Stimulated activated CD8-positive, alpha-beta memory T cell treated with anti-CD3 and anti-CD28 coated beads, Interleukin-7, amount 100 ng/mL, for 48 hours (primary cell): ENCODE measurements around the gene ARL15.
"Not testable (repeated sequence)": the region's sequence is repeated elsewhere in the genome, so short reads cannot be mapped to it uniquely, and the experiment has no call there.

Experiments
- DNase-seq, 2 donors: peaks; one replicate each; pipeline ENCODE4 v3.0.0-alpha.2; 2020; ENCODE audit warnings: low read depth in 1 of 2; ENCODE audit errors: extremely low read depth in 1 of 2

ARL15 gene

DNA sequence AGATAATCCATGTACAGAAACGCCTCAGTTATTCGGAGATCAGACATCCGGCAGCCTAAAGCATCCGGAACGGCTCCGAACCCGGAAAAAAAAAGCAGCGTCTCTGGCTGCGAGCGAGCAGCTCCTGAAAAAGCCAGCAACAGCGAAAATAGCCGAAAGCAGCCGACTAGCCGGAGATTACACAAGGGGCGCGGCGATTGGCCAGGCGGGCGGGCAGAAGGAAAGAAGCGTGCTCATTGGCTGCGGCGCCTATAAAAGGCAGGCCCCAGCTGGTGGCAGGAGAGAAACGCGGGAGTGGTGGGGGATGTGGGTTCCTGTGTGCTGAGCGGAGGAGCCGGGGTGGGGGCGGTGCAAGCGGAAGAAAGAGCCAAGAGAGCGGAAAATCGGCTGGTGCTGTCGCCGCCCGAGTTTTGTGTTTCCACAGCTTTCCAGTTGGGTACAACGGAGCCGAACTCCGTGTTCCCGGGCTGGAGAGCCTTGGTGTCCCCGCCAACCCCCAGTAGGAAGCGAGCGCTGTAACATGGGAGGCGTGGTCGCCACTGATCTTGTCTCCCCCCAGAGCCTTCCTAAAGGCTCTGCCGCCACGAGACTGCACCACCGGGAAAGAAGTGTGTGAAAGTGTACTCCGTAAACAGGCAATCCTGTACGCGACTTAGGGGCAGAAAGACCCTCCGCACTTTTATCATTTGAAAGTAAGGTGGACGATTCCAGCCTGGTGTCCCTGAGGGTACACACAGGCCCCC is at the start of gene ARL15:
ARL15 (minus strand) TSS at position 141 of the 743 bp plus-strand sequence.
- DNase-seq: peak; percentile 93 to 96

DNA sequence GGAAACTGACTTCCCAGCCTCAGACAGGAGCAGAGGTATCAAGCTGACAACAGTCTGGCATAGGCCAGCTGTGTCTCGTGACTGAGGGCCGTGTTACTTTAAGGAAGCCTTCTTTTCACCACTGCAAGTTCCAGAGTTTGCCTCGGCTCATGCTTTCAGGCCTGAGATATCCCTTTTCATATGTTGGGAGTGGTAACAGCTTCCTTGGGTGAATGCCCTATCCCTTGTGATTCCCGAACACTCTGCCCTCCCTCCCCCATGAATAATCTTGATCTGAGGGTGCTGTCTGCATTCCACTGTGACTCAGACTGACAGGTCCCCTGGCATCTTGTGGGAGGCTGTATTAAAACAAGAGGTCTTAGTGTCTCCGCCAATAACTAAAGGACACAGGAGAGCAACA is 49.7 kb upstream of the ARL15 start:
- DNase-seq: no peak

DNA sequence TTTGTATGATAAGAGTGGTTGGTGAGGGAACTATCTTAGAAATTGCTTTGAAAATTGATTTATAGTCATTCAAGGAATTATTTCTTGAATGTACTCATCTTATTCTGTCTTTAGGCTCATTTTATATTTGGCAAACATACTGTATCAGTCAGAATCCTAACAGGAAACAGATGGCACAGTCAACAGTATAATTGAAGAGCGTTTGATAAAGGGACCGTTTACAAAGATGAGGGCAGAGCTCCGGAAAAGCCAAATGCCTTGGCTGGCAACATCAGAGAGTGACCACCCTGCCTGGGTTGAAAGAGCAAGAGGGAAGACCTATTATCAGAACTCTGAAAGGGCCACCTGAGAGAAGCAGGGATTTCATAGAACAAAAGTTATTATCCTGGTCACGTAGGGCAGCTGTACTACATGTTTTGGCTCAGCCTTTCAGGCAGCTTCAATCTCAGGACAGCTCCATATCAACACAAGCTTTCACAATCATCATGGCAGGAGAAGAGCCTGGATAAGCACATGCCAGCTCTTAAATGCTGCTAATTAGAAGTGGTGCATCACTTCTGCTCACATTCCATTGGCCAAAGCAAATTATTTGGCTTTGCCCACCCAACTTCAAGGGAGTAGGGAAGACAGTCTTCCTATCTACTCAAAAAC is 47.2 kb upstream of the ARL15 start:
- DNase-seq: no peak

DNA sequence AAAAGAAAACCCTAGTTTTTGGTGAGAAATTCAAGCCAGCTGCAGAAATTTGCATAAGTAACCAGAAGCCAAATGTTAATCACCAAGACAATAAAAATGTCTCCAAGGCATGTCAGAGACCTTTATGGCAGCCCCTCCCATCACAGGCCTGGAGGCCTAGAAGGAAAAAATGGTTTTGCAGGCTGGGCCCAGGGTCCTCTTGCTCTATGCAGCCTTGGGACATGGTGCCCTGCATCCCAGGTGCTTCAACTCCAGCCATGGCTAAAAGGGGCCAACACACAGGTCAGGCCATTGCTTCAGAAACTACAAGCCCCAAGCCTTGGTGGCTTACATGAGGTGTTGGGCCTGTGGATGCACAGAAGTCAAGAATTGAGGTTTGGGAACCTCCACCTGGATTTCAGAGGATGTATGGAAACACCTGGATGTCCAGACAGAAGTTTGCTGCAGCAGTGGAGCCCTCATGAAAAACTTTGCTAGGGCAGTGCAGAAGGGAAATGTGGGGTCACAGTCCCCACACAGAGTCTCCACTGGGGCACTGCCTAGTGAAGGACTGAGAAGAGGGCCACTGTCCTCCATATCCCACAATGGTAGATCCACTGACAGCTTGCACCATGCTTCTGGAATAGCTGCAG is 43.7 kb upstream of the ARL15 start:
- not testable (repeated sequence) for DNase-seq

DNA sequence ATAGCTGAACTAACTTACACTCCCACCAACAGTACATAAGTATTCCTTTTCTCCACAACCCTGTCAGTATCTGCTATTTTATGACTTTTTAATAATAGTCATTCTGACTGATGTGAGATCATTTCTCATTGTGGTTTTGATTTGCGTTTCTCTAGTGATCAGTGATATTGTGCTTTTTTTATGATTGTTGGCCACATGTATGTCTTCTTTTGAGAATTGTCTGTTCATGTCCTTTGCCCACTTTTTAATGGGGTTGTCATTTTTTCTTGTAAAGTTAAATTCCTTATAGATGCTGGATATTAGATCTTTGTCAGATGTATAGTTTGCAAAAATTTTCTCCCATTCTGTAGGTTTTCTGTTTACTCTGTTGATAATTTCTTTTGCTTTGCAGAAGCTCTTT is 42.2 kb upstream of the ARL15 start:
- not testable (repeated sequence) for DNase-seq

DNA sequence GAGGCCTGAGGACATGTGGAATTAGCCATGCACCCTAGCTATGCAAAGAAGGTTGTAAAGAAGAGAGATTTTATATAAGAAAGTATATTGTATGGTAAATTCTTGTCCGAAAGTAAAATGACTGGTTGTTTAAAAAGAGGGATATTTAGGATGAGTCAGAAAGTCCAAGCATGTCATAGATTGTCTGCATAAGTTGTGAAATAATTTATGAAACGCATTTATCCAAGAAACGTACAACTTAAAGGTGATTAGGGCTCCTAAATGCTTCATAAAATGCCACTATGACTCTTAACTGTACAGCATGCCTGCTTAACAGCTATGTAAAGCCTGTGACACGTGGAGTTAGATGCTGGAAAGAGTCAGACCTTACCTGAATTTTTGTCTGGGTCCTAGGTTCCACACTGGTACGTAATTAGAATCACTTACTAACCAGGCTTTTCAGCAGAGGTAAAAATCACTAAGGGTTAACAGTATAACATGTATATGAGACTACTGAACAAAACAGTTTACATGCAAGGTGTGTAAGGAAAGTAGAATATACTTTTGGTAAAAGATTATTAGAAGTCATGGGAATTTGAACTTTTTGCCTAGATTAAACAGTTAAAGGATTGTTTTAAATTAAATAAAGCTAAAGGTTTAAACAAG is 37.0 kb upstream of the ARL15 start:
- no peak for DNase-seq

DNA sequence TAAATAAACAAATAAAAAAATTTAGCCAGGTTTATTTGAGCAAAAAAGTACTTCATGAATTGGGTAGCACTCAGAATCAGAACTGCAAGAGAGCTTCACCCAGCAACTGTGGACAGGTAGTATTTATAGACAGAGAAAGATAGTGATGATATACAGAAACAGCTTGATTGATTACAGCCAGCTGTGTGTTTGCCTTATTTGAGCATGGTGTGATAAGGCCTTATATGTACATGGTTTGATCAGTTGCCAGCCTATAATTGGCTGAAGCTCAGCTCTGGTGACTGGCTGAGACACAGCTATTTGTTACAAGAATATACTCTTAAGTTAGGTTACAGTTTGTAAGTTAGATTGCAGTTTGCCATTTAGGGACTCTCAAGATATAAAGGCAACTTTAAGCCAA is 34.3 kb upstream of the ARL15 start:
- DNase-seq: no peak

DNA sequence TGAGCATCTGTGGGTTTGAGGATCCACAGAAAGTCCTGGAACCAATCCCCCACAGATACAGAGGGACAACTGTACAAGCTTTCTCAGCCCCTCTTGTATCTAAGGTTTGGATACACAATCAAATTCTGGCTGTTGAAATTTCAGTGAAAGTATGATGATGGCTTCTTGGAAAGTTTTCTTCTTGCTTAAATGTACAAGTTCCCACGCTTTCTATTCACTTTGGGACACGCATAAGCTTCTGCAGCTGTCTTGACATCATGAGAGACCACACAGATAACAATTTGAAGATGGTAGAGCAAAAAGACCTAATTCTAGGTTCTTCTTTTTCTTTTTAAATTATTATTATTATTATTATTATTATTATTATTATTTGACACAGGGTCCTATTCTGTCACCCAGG is 31.6 kb upstream of the ARL15 start:
- no peak for DNase-seq

DNA sequence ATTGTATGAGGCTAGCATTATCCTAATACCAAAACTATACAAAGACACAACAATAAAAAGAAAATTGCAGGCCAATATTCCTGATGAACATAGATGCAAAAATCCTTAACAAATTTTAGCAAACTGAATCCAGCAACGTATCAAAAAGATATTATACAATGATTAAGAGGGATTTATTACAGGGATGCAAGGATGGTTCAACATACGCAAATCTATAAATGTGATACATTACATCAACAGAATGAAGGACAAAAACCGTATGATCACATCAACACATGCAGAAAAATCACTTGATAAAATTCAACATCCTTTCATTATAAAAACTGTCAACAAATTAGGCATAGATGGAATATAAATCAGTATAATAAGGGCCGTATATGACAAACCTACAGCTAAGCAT is 27.1 kb upstream of the ARL15 start:
- DNase-seq: no peak

DNA sequence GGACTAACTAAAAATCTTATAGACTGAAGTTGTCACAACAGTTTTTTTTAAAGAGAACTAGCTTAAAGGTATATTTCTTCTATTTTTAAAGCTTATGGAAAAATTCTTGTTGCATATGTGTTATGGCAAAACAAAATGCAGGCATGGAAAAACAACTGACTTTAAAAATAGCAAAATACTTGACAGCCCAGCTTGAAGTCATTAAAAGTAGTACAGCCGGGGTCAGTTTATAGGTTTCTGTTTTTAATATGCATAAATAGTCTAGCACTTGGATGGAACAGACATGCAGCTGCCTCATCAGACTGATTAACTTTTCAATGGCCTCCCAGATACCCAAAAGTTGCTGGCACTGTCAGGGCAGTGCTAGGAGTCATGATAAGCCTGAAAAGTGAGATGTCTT is 22.3 kb upstream of the ARL15 start:
- DNase-seq: no peak

DNA sequence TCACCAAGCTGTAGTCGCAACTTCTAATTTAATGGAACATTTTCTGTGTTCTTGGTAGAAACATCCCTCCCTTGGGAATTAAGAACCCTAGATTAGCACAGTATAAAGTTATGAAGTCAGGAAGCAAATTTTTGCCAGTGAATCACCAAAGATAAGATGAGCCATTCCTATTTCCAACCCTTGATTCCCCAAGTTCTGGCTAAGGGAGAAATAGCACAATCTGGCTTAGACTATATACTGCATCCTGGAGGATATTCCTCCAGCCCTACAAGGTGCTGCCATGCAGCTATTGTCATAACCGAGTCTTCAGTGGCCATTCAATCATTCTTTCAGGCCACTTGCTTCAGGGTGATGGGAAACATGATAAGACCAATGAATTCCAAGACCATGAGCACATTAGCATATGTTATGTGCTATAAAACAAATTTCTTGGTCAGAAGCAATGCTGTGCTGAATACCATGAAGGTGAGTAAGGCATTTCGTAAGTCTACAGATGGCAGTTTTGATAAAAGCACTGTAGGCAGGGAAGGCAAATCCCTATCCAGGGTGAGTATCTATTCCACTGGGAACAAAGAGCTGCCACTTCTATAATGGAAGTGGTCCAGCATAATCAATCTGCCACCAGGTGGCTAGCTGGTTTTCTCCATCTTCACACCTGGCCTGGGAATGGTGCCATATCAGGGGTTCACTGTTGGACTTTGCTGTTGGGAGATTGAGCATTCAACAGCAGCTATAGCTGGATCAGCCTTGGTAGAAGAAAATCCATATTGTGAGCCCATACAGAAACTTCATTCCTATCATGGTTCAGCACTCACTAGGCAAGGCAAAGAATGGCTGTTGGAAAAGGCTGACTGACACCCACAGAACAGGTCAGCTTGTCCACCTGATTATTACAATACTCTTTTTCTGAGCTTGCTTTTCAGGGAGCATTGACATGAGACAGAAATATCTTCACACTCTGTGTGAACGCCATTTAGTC is 19.6 kb upstream of the ARL15 start:
- no peak for DNase-seq

DNA sequence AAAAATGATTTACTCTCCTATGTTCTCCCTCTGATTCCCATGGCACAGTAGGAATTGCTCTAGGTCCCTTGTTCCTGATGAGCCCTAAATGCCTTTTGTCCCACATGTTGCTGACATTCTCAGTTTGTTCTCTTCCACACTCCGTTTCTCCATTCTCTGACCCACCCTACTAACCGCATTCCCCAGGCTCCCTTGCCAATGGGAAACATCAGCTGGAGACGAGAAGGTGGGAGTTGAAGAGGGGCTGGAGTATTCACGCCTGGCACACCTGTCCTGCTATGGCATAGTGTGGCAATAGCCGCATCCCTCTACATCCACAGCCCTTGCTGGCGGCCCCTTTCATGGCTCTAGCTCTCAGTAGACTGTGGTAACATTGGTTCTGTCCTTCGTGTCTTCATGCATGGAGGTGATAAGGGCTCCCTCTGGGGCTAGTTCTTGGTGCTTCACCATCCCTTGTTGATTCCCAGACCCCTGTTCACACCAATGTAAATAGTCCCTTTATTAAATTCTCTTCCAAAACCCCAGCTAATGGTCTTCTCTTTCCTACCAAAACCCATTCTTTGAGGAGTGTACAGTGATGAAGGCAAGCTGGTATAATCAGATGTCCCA is 16.4 kb upstream of the ARL15 start:
- DNase-seq: no peak

DNA sequence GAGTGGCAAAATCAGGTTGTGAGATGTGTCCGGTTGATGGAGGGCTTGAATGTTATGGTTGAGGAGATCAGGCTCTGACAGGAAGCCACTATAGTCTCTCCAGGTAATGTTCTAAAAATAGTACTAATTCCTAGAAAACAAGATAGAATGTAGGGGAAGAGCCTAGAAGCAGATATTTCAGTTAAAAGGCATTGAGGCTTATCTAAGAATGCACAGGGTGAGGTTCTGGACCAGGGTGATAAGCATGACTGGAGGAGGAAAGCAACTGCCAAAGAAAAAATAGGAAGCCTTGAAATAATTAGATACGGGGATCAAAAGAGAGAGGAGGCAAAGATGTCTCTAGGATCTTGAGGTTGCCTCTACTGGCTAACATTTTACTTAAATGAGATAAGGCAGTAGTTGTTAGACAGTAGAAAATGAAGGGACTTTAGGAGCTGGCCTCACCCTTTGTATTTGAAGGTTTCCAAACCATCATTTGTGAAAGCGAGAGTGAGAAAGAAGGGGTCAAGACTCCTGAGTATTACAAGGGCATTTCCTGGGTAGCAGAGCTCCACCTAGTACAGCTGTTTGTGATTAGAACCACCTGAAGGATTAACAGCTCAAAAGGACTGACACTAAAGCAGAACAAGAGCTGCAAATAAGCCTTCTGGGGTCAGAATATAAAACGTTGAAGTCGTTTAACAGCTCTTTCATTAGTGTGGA is 15.4 kb upstream of the ARL15 start:
- no peak for DNase-seq

DNA sequence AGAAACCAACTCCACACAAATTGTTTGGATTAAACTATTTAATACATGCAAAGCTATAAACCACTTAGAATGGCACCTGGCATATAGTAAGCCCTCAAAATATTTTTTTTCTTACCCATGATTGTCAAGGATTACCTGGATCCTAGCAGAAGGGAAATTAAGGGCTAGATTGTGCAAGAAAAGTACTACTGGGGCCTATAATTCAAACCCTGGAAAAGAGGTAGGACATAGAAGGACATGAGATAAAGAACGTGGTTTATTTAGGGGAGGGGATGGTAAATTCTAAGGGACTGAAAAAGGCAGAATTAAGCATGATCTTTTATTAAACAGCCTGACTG is 14.9 kb upstream of the ARL15 start:
- no peak for DNase-seq

DNA sequence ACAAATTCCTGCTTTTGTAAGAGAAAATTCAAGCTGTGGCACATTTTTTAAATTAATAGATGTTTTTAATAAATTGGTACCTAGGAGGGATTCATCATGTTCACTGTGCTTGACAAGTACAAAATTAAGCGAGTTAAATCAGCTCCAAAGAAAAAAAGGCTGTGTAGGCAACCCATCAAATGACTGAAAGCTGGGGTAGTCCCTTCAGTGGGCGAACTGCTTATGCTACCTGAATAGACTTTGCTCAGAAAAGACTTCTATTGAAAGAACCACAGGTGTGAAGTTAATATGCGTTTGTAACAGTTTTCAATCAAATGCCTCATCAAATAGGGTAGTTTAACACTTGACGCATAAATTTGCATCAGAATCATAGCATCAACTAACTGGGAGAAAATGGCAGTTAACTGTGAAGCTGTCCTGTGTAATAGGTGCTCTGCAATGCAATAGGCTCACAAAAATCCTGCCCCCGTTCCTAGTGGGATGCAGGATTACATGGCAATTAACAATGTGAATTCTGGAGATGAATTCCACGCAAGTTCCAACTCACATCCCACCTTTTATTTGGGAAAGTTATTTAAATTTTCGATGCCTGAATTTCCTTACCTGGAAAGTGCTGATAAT is 14.4 kb upstream of the ARL15 start:
- no peak for DNase-seq

DNA sequence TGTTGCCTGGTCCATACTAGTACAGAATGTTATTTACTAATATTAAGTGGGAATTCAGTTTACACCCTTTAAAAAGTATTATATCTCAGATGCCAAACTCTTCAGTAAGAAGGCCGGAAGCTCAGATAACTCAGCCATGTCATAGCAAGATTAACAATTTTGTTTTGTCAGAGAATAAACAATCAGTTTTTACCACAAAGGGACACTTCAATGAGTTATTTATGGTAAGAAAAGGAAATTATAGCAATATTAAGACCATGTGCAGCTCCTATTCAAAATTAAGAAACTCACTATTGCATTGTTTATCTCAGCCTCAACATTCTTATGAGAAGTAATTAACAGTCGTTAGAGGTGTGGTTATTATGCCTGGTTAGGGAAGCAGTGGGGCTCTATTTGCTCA is 13.1 kb upstream of the ARL15 start:
- DNase-seq: no peak

DNA sequence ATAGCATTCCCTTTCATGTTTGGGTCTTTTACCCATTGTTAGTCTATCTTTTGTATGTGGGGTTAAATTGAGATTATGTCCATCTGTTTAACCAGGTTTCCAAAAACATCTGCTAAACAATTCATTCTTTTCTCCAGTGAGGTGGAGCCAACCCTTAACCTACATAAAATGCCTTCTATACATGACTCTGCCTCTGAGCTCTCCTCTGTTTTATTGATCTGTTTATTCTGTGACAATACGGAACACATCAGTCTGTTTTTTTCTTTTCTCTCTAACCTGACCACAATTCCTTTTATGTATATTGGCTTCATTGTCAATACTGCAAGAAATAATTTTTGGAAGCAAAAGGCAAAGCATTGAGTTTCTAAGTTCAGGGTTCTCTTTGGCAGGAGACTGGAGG is 9.9 kb upstream of the ARL15 start:
- DNase-seq: no peak

DNA sequence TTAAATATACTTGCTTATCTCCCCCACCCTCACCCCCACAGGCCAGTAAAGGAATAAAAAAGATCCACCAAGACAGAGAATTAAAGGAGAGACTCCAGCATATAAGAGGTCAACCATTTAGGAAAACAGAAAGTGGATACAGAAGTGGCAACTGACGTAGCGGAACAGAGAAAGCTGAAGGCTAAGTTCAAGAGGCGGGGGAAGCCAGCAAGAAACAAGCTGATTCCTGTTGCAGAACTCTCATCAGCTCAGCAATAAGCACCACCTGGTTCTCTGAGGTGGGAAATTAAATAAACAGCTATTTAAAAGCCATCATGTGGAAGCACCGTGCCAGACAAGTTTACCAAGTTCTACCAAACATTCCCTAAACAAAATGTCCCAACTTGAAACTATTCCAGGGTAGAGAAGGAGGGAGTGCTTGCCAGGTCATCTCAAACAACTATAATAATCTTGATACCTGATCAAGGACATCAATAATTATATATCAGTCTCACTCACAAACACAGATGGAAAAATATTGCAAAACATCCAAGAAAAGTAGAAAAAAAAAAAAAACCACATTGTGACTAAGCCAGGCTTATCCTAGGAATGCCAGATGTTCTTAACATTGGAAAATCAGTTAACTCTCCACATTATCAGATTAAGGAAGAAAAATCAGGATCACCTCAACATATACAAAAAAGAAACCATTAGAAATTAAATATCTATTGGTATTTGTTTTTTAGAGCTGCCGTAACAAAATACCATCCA is 7.3 kb upstream of the ARL15 start:
- no peak for DNase-seq
